Activated CD4-positive, alpha-beta T cell treated with anti-CD3 and anti-CD28 coated beads, Interleukin-10, Interleukin-2, amounts not matched to agents 100 ng/mL and 50 ng/mL, durations not matched to agents 16 hours and 8 hours (primary cell): ENCODE data around the gene DDX54.
"Not testable (repeated sequence)": the region's sequence is repeated elsewhere in the genome, so short reads cannot be mapped to it uniquely, and the experiment has no call there.

ENCODE experiments used
- DNase-seq: peaks from one replicate; pipeline ENCODE4 v3.0.0-alpha.2; 2020

The DDX54 gene

GRCh38 chr12:113138826-113139225, 46.5 kb downstream of the DDX54 start:
- DNase-seq = no peak

- DNase-seq = no peak
These were observed 47.2 kb downstream of the DDX54 start for GRCh38 chr12:113137861-113138783.

- no peak for DNase-seq
These were observed 48.2 kb downstream of the DDX54 start for GRCh38 chr12:113136990-113137511.

GRCh38 chr12:113136128-113136989, 48.9 kb downstream of the DDX54 start:
- DNase-seq = peak; percentile 46

- DNase-seq = peak; percentile 79
These were observed 49.8 kb downstream of the DDX54 start, which contains the start of gene RASAL1 for GRCh38 chr12:113135178-113136127. TSS of gene RASAL1 (minus strand) at chr12:113135761. CDS start at chr12:113135462, 299 bp downstream.

- DNase-seq = no peak
These were observed 50.7 kb downstream of the DDX54 start for GRCh38 chr12:113134521-113134951.

GRCh38 chr12:113134071-113134470, 51.2 kb downstream of the DDX54 start:
- no peak for DNase-seq

GRCh38 chr12:113133666-113134065, 51.6 kb downstream of the DDX54 start:
- DNase-seq = no peak

- DNase-seq = no peak
These were observed 52.2 kb downstream of the DDX54 start for GRCh38 chr12:113133036-113133435.

- no peak for DNase-seq
These were observed 53.7 kb downstream of the DDX54 start for GRCh38 chr12:113131556-113131955.

- DNase-seq = no peak
These were observed 54.7 kb downstream of the DDX54 start for GRCh38 chr12:113130457-113131135.

- no peak for DNase-seq
These were observed 55.4 kb downstream of the DDX54 start for GRCh38 chr12:113129664-113130456.

- DNase-seq = no peak
These were observed 56.2 kb downstream of the DDX54 start for GRCh38 chr12:113128802-113129663.

GRCh38 chr12:113127791-113128199, 57.5 kb downstream of the DDX54 start:
- DNase-seq = no peak

GRCh38 chr12:113120670-113121370, 64.5 kb downstream of the DDX54 start:
- no peak for DNase-seq

GRCh38 chr12:113119980-113120669, 65.2 kb downstream of the DDX54 start:
- DNase-seq = no peak

GRCh38 chr12:113118142-113118541, 67.1 kb downstream of the DDX54 start:
- no peak for DNase-seq

GRCh38 chr12:113117684-113118083, 67.6 kb downstream of the DDX54 start:
- DNase-seq = not testable (repeated sequence)
